Ramos (cell line): Measurements from ENCODE around the gene ZNHIT3.

Experiments
- in situ Hi-C: fragments of 300-500 bp; cut with MboI; formaldehyde crosslinking; loops from one replicate; pipeline ENCODE4 v1.14.3; 2022; ENCODE audit warnings: low sequenced_read_pairs; ENCODE audit not compliant: unreplicated experiment

ZNHIT3 gene

GRCh38 chr17:36544307-36545076 lies 58.0 kb downstream of the ZNHIT3 start, which contains the start of gene GGNBP2:
Gene GGNBP2, plus strand, starts transcription at chr17:36544919. Its CDS starts 806 bp downstream, at chr17:36545725.
- in situ Hi-C loops: no loop called here

- in situ Hi-C loops: no loop called here
These were observed 58.6 kb downstream of the ZNHIT3 start for GRCh38 chr17:36545077-36545464.
